Gastroesophageal sphincter (tissue), 3 donors: ENCODE data around the gene MMP28.

Experiments used
- CTCF ChIP-seq, 4 experiments: fragments of 200-600 bp in 2 of 4; fragments of 450-650 bp in 2 of 4; sonication (generic) in 1 of 4; IDR thresholded peaks; one replicate each; pipeline ENCODE4 v1.5.1; 2017 to 2019; ENCODE audit warnings: antibody characterized with exemption in 4 of 4, mild to moderate bottlenecking in 2 of 4, moderate library complexity in 2 of 4
- EP300 ChIP-seq: sonication (generic); formaldehyde crosslinking; IDR thresholded peaks from one replicate; pipeline ENCODE4 v1.6.1; 2017; ENCODE audit warnings: antibody characterized with exemption, mild to moderate bottlenecking
- POLR2A ChIP-seq, 2 donors: fragments of 450-650 bp; IDR thresholded peaks; one replicate each; pipeline ENCODE4 v1.6.1; 2017; ENCODE audit warnings: antibody characterized with exemption in 2 of 2, mild to moderate bottlenecking in 2 of 2, moderate library complexity in 1 of 2
- POLR2AphosphoS5 ChIP-seq: sonication (generic); formaldehyde crosslinking; IDR thresholded peaks from one replicate; pipeline ENCODE4 v1.6.1; 2017; ENCODE audit warnings: antibody characterized with exemption

DNA sequence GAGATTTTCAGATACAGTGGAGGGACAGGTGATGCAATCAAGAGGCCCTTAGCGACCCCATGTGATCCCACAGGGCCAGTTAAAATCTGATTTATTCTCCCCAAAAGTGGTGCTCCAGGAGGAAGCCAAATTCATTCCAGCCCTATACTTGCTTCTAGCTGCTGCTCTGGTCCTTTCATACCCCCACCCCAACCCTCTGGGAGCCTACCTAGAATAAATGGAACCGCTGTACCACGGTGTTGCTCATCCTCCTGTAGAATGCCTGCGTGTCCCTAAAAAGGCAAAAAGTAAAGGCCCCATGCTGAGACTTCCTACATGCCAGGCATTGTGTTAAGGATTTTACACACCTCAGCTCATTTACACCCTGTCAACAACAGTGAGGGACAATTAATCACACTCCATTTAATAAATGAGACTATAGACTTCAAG is 66.0 kb downstream of the MMP28 start:
- no peak for TF ChIP-seq CTCF (IDR thresholded peaks at IDR 0.05)
- no peak for TF ChIP-seq POLR2A (IDR thresholded peaks at IDR 0.05)
- no peak for TF ChIP-seq EP300
- no peak for TF ChIP-seq POLR2AphosphoS5
